SK-N-SH (cell line): Measurements from ENCODE around the gene WBP1.

Experiments
- EZH2phosphoT487 ChIP-seq: fragments of 200-600 bp; sonication (generic); IDR thresholded peaks from 2 replicates; pipeline ENCODE4 v1.6.1; 2017; ENCODE audit warnings: low read depth, mixed run types, mild to moderate bottlenecking, antibody characterized with exemption, moderate library complexity, borderline replicate concordance
- GABPA ChIP-seq: IDR thresholded peaks from 2 replicates; pipeline ENCODE4 v1.4.0; 2012; ENCODE audit warnings: low read depth, mild to moderate bottlenecking
- POLR2AphosphoS5 ChIP-seq: IDR thresholded peaks from 2 replicates; pipeline ENCODE4 v1.6.1; 2012; ENCODE audit warnings: low read depth, low read length
- RXRA ChIP-seq: IDR thresholded peaks from 2 replicates; pipeline ENCODE4 v1.4.0; 2012; ENCODE audit warnings: low read depth, mild to moderate bottlenecking, borderline replicate concordance
- TAF1 ChIP-seq: IDR thresholded peaks from 2 replicates; pipeline ENCODE4 v1.6.1; 2012; ENCODE audit warnings: low read depth, mild to moderate bottlenecking, low read length, moderate library complexity, borderline replicate concordance
- YY1 ChIP-seq: IDR thresholded peaks from 2 replicates; pipeline ENCODE4 v1.4.0; 2012; ENCODE audit warnings: low read depth, mild to moderate bottlenecking
- TF ChIP-seq, protein P1 (sequence below): IDR thresholded peaks from 2 replicates; pipeline ENCODE4; 2012
- TF ChIP-seq, protein P2 (sequence below): fragments of 200-600 bp; sonication (generic); IDR thresholded peaks from 2 replicates; pipeline ENCODE4 v1.6.1; 2017; ENCODE audit warnings: antibody characterized with exemption, mild to moderate bottlenecking, moderate library complexity
- TF ChIP-seq, protein P3 (sequence below): IDR thresholded peaks from 2 replicates; pipeline ENCODE4 v1.4.0; 2012; ENCODE audit warnings: low read depth, borderline replicate concordance
- TF ChIP-seq, protein P4 (sequence below): IDR thresholded peaks from 2 replicates; pipeline ENCODE4 v1.6.1; 2012; ENCODE audit warnings: mild to moderate bottlenecking, low read depth, low read length, moderate library complexity
- TF ChIP-seq, protein P5 (sequence below): IDR thresholded peaks from 2 replicates; pipeline ENCODE4 v1.4.0; 2012; ENCODE audit warnings: low read depth

DNA sequence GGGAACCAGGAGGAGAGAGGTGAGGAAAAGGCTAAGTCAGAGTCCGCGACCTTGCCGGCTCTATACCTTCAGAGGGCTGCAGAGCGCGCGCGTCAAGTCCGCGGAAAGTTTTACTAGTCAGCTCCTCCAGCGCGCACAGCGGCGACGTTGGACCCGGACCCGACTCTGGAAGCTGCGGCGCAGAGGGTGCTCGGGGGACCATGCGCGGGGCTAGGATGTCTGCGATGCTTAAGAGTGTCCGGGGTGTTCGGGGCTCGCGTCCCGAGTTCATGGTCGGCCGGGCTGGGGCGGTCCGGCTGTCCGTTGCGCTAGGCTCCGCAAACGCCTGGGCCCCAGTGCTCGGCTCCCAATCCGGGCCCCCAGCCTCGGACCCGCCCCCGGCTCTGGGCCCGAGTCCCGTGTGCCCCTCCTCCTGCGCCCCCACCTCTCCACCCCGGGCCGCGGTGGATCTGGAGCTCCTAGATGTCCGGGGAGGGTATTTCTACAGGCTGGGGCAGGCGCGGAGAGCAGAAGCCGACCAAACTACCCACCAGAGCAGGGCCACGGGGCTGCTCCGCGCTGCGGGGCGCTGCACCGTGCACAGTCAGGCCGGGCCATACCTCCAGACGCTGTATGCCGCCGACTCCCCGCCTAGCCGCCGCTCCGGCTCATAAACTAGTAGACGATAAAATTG, 41.2 kb downstream of the WBP1 start, which contains the start of gene LBX2:
- TF ChIP-seq, protein P1, sequence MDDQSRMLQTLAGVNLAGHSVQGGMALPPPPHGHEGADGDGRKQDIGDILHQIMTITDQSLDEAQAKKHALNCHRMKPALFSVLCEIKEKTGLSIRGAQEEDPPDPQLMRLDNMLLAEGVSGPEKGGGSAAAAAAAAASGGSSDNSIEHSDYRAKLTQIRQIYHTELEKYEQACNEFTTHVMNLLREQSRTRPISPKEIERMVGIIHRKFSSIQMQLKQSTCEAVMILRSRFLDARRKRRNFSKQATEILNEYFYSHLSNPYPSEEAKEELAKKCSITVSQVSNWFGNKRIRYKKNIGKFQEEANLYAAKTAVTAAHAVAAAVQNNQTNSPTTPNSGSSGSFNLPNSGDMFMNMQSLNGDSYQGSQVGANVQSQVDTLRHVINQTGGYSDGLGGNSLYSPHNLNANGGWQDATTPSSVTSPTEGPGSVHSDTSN, result no peak
- TF ChIP-seq, protein P2, sequence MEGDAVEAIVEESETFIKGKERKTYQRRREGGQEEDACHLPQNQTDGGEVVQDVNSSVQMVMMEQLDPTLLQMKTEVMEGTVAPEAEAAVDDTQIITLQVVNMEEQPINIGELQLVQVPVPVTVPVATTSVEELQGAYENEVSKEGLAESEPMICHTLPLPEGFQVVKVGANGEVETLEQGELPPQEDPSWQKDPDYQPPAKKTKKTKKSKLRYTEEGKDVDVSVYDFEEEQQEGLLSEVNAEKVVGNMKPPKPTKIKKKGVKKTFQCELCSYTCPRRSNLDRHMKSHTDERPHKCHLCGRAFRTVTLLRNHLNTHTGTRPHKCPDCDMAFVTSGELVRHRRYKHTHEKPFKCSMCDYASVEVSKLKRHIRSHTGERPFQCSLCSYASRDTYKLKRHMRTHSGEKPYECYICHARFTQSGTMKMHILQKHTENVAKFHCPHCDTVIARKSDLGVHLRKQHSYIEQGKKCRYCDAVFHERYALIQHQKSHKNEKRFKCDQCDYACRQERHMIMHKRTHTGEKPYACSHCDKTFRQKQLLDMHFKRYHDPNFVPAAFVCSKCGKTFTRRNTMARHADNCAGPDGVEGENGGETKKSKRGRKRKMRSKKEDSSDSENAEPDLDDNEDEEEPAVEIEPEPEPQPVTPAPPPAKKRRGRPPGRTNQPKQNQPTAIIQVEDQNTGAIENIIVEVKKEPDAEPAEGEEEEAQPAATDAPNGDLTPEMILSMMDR, result no peak
- no peak for TF ChIP-seq TAF1
- TF ChIP-seq POLR2AphosphoS5, result no peak
- TF ChIP-seq, protein P3, sequence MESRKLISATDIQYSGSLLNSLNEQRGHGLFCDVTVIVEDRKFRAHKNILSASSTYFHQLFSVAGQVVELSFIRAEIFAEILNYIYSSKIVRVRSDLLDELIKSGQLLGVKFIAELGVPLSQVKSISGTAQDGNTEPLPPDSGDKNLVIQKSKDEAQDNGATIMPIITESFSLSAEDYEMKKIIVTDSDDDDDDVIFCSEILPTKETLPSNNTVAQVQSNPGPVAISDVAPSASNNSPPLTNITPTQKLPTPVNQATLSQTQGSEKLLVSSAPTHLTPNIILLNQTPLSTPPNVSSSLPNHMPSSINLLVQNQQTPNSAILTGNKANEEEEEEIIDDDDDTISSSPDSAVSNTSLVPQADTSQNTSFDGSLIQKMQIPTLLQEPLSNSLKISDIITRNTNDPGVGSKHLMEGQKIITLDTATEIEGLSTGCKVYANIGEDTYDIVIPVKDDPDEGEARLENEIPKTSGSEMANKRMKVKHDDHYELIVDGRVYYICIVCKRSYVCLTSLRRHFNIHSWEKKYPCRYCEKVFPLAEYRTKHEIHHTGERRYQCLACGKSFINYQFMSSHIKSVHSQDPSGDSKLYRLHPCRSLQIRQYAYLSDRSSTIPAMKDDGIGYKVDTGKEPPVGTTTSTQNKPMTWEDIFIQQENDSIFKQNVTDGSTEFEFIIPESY, result no peak
- TF ChIP-seq, protein P4, sequence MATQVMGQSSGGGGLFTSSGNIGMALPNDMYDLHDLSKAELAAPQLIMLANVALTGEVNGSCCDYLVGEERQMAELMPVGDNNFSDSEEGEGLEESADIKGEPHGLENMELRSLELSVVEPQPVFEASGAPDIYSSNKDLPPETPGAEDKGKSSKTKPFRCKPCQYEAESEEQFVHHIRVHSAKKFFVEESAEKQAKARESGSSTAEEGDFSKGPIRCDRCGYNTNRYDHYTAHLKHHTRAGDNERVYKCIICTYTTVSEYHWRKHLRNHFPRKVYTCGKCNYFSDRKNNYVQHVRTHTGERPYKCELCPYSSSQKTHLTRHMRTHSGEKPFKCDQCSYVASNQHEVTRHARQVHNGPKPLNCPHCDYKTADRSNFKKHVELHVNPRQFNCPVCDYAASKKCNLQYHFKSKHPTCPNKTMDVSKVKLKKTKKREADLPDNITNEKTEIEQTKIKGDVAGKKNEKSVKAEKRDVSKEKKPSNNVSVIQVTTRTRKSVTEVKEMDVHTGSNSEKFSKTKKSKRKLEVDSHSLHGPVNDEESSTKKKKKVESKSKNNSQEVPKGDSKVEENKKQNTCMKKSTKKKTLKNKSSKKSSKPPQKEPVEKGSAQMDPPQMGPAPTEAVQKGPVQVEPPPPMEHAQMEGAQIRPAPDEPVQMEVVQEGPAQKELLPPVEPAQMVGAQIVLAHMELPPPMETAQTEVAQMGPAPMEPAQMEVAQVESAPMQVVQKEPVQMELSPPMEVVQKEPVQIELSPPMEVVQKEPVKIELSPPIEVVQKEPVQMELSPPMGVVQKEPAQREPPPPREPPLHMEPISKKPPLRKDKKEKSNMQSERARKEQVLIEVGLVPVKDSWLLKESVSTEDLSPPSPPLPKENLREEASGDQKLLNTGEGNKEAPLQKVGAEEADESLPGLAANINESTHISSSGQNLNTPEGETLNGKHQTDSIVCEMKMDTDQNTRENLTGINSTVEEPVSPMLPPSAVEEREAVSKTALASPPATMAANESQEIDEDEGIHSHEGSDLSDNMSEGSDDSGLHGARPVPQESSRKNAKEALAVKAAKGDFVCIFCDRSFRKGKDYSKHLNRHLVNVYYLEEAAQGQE, result no peak
- TF ChIP-seq YY1, result no peak
- no peak for TF ChIP-seq EZH2phosphoT487
- TF ChIP-seq RXRA, result no peak
- TF ChIP-seq GABPA, result no peak
- TF ChIP-seq, protein P5, sequence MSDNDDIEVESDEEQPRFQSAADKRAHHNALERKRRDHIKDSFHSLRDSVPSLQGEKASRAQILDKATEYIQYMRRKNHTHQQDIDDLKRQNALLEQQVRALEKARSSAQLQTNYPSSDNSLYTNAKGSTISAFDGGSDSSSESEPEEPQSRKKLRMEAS, result no peak
